Panc1 (cell line): ENCODE data around the gene U2SURP. TPM values are rescaled to one million over a fixed set of nuclear protein-coding genes. Genes with fewer than 3 reads are reported as not detected.

Source experiments
- ATAC-seq: fragments of 200-7000 bp; cut with Tn5 transposase; 2 replicates; pipeline ENCODE4 v1.9.1; 2020; ENCODE audit warnings: mild to moderate bottlenecking, moderate library complexity
- BruUV-seq: library from RNA; stranded (reverse); fragments of 400-500 nt; replicated peaks from 2 replicates; lab custom pipeline; 2021; lab: Mats Ljungman, UMichigan
- CTCF ChIA-PET: fragments of 300-600 bp; sonication (Branson Sonifier 250); formaldehyde crosslinking; loops from one replicate; lab custom pipeline; 2022; ENCODE audit warnings: antibody characterized with exemption; lab: Charles Lee
- POLR2A ChIA-PET: fragments of 300-600 bp; sonication (Branson Sonifier 250); formaldehyde crosslinking; loops from one replicate; lab custom pipeline; 2022; ENCODE audit warnings: antibody characterized with exemption; lab: Charles Lee
- DNase-seq: peaks from one replicate; pipeline ENCODE4 v3.0.0-alpha.2; 2010; ENCODE audit warnings: low read depth, low spot score
- H3K27ac ChIP-seq: 2 replicates; pipeline ENCODE4 v1.5.1; 2011; ENCODE audit warnings: mild to moderate bottlenecking, low read length, inconsistent platforms
- H3K27me3 ChIP-seq: fragments of 200-500 bp; sonication (Bioruptor generic); 2 replicates; pipeline ENCODE4 v1.6.0; 2014; ENCODE audit warnings: low read length, inconsistent platforms; ENCODE audit not compliant: control insufficient read depth, insufficient read depth
- H3K36me3 ChIP-seq: fragments of 200-500 bp; sonication (Bioruptor generic); 2 replicates; pipeline ENCODE4 v1.5.1; 2014; ENCODE audit warnings: inconsistent platforms, mild to moderate bottlenecking, low read length, moderate library complexity; ENCODE audit not compliant: control insufficient read depth, insufficient read depth
- H3K4me1 ChIP-seq: 2 replicates; pipeline ENCODE4 v1.5.1; 2011; ENCODE audit warnings: inconsistent platforms, mild to moderate bottlenecking, low read length, moderate library complexity; ENCODE audit not compliant: control insufficient read depth, insufficient read depth
- H3K4me3 ChIP-seq, 2 experiments: 2 replicates each; pipeline ENCODE4 v1.5.1; 2011 to 2012; ENCODE audit warnings: low read depth in 2 of 2, low read length in 2 of 2, mild to moderate bottlenecking in 2 of 2, inconsistent platforms in 1 of 2, moderate library complexity in 1 of 2
- H3K9me3 ChIP-seq: fragments of 200-500 bp; sonication (Bioruptor generic); 2 replicates; pipeline ENCODE4 v1.5.1; 2014; ENCODE audit warnings: low read depth, mild to moderate bottlenecking, inconsistent platforms, low read length, moderate library complexity; ENCODE audit not compliant: control insufficient read depth, insufficient read depth
- CTCF ChIP-seq: fragments of 450-650 bp; IDR thresholded peaks from 2 replicates; pipeline ENCODE4 v1.5.1; 2017; ENCODE audit warnings: mild to moderate bottlenecking
- POLR2AphosphoS5 ChIP-seq: IDR thresholded peaks from 2 replicates; pipeline ENCODE4 v1.6.1; 2012; ENCODE audit warnings: mild to moderate bottlenecking, low read depth, low read length, moderate library complexity
- REST ChIP-seq, 2 experiments: IDR thresholded peaks; 2 replicates each; pipeline ENCODE4 v1.6.1; 2011 to 2012; ENCODE audit warnings: low read depth in 2 of 2, control low read depth in 1 of 2, low read length in 1 of 2, mild to moderate bottlenecking in 1 of 2, moderate library complexity in 1 of 2; ENCODE audit not compliant: insufficient read depth in 1 of 2
- SIN3A ChIP-seq: IDR thresholded peaks from 2 replicates; pipeline ENCODE4 v1.6.1; 2012; ENCODE audit warnings: low read depth, mild to moderate bottlenecking, low read length, moderate library complexity, borderline replicate concordance; ENCODE audit not compliant: insufficient read depth
- TCF7L2 ChIP-seq: IDR thresholded peaks from 2 replicates; pipeline ENCODE4 v1.6.1; 2011; ENCODE audit warnings: mild to moderate bottlenecking, low read depth, low read length, inconsistent platforms
- in situ Hi-C: cut with HindIII; loops from 2 replicates; pipeline ENCODE4 v1.10.0; 2016; ENCODE audit warnings: low sequenced_read_pairs, low pct_unique_long_range_greater_than_20kb
- intact Hi-C: fragments of 100-400 bp; cut with micrococcal nuclease; formaldehyde crosslinking; loops from one replicate; pipeline ENCODE4 v1.10.0; 2022; ENCODE audit not compliant: unreplicated experiment
- total RNA-seq: library from RNA; stranded (reverse); gene quantifications from one replicate; pipeline ENCODE4 v1.2.1, GENCODE V29; 2021; ENCODE audit not compliant: unreplicated experiment

U2SURP gene
- total RNA-seq, 1 experiment from 2014 or later = 135 TPM

GRCh38 chr3:143092191-143092590, 90.8 kb downstream of the U2SURP start:
- TF ChIP-seq SIN3A (no peak), POLR2AphosphoS5 (no peak), TCF7L2 (no peak), CTCF (no peak), REST (IDR thresholded peaks at IDR 0.05; ENCODE audit: insufficient read depth in 1 of 2, low read depth in 2 of 2, low read length in 1 of 2) (no peak)
- Histone ChIP-seq H3K27ac (no peak overlapping the region), H3K4me1 (no peaks in the 10 kb centered on the region), H3K36me3 (no peaks in the 10 kb centered on the region), H3K4me3 (no peak overlapping the region), H3K9me3 (no peaks in the 10 kb centered on the region), H3K27me3 (no peaks in the 10 kb centered on the region)
- ATAC-seq (no peak), DNase-seq (no peak)
- POLR2A ChIA-PET = no interaction called here
- CTCF ChIA-PET = no interaction called here
- intact Hi-C loops (no loop called here), in situ Hi-C loops (no loop called here)
- no TSS peak for BruUV-seq

- in situ Hi-C loops = no loop called here
- POLR2A ChIA-PET = no interaction called here
- no TSS peak for BruUV-seq
- TF ChIP-seq POLR2AphosphoS5 = no peak
- Histone ChIP-seq H3K4me3 (no peak overlapping the region), H3K4me1 (no peaks in the 10 kb centered on the region), H3K36me3 (no peaks in the 10 kb centered on the region), H3K27ac (no peak overlapping the region), H3K9me3 (no peaks in the 10 kb centered on the region), H3K27me3 (peaks cover 11% of the 10 kb centered on the region)
- intact Hi-C loops = no loop called here
- ATAC-seq (no peak), DNase-seq (no peak)
- CTCF ChIA-PET = no interaction called here
Measured at GRCh38 chr3:143095813-143096212, 94.4 kb downstream of the U2SURP start.

GRCh38 chr3:143098032-143098764, 96.8 kb downstream of the U2SURP start:
- no peaks in the 10 kb centered on the region for H3K4me1 ChIP-seq
- ChIA-PET POLR2A (no interaction called here), CTCF (no interaction called here)
- no TSS peak for BruUV-seq
- in situ Hi-C loops (no loop called here), intact Hi-C loops (no loop called here)
- TF ChIP-seq REST (IDR thresholded peaks at IDR 0.05; ENCODE audit: insufficient read depth in 1 of 2, low read depth in 2 of 2, low read length in 1 of 2) (no peak), POLR2AphosphoS5 (no peak), CTCF (no peak), SIN3A (no peak), TCF7L2 (no peak)
- no peak overlapping the region for H3K4me3 ChIP-seq
- no peaks in the 10 kb centered on the region for H3K36me3 ChIP-seq
- no peak overlapping the region for H3K27ac ChIP-seq
- H3K27me3 ChIP-seq = peaks cover 14% of the 10 kb centered on the region
- H3K9me3 ChIP-seq = no peaks in the 10 kb centered on the region
- DNase-seq (no peak), ATAC-seq (no peak)
